ENCODE results near the gene ARFGAP2. TPM values are rescaled to one million over a fixed set of nuclear protein-coding genes. Genes with fewer than 3 reads are reported as not detected.

Gene ARFGAP2
- total and polyA plus RNA-seq, 9 of the 15 experiments (the other 6 are each of a cell fraction or from before 2014, with no cell fraction given) = 29.1 to 140 (median 90.1) TPM

DNA sequence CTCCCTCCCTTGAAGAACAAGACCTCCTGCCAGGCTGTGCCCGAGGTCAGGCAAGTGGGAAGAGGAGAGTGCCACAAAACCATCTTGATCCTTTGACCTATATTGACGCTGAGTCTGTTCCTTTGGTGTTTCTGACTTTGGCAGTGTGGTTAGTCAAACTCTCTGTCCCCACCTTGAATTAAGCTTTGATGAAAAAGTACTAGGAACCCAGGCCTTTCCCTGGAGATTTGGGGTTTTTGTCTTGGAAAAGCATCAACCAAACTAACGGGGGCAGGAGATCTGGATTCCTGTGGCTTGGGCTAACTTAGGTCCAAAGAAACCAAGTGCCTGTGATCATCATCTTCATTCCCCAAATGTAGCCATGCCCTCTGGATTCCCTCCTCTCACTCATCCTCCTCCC lies 40.4 kb downstream of the ARFGAP2 start:
- no TSS peak for BruUV-seq (replicated peaks)
- CTCF ChIA-PET (ENCODE audit: low intra/inter-chr PET ratio) = interaction anchor here (0.5 kb wide), 1 partner anchor 375 kb away, joined by 4 read pairs; no protein-coding TSS in a partner anchor
- in situ Hi-C loops (cut with MboI) = loop anchor here (10.0 kb wide), 1 partner anchor 392 kb away; no protein-coding TSS in a partner anchor
- no peak overlapping the region for H3K27ac ChIP-seq (ENCODE audit: extremely low read depth, low read depth, low read length)
- no peaks in the 10 kb centered on the region for H3K9me1 ChIP-seq (ENCODE audit: control insufficient read depth, insufficient read depth, low read length)
- 3% methylated on average over 3 of the region's 3 CpGs for WGBS (ENCODE audit: insufficient coverage, low coverage, missing lambda C conversion rate)
- H3K4me1 ChIP-seq (replicated peaks in 1 of 2; ENCODE audit: control insufficient read depth in 2 of 2, insufficient read depth in 2 of 2, low read length in 2 of 2) = peaks cover 0 to 6% of the 10 kb centered on the region in 2 experiments; a peak in 2 of 5 replicates
- ATAC-seq = no peak
- intact Hi-C loops (cut with micrococcal nuclease) = no loop called here
- no peak overlapping the region for H3K9ac ChIP-seq (ENCODE audit: insufficient read depth in 1 of 2, low read depth in 2 of 2, low read length in 2 of 2)
- no peaks in the 10 kb centered on the region; the same call in 1 of the 2 replicates for H4K20me1 ChIP-seq (replicated peaks; ENCODE audit: control insufficient read depth, insufficient read depth, low read length)
- H3K4me2 ChIP-seq (ENCODE audit: insufficient read depth, low read length) = no peak overlapping the region
- TF ChIP-seq BRD9 (IDR thresholded peaks at IDR 0.05; ENCODE audit: low read depth, partially characterized antibody) = no peak
- no peak for TF ChIP-seq ZC3H8 (IDR thresholded peaks at IDR 0.05)
- TF ChIP-seq, protein P1, sequence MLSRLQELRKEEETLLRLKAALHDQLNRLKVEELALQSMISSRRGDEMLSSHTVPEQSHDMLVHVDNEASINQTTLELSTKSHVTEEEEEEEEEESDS (CRISPR knock-in tag; IDR thresholded peaks at IDR 0.05) = no peak
- TF ChIP-seq KAT7 (CRISPR knock-in tag; IDR thresholded peaks at IDR 0.05; ENCODE audit: borderline replicate concordance) = no peak
- no peak for TF ChIP-seq ZNF764 (CRISPR knock-in tag; IDR thresholded peaks at IDR 0.05; ENCODE audit: low read depth)
- TF ChIP-seq SAFB (IDR thresholded peaks at IDR 0.05; ENCODE audit: borderline replicate concordance, low read depth, low read length) = no peak
- TF ChIP-seq EGR1 (conservative IDR thresholded peaks at IDR 0.05) = no peak
- no peak for TF ChIP-seq HDAC3 (IDR thresholded peaks at IDR 0.05; ENCODE audit: borderline replicate concordance, partially characterized antibody)
- TF ChIP-seq, protein P2, sequence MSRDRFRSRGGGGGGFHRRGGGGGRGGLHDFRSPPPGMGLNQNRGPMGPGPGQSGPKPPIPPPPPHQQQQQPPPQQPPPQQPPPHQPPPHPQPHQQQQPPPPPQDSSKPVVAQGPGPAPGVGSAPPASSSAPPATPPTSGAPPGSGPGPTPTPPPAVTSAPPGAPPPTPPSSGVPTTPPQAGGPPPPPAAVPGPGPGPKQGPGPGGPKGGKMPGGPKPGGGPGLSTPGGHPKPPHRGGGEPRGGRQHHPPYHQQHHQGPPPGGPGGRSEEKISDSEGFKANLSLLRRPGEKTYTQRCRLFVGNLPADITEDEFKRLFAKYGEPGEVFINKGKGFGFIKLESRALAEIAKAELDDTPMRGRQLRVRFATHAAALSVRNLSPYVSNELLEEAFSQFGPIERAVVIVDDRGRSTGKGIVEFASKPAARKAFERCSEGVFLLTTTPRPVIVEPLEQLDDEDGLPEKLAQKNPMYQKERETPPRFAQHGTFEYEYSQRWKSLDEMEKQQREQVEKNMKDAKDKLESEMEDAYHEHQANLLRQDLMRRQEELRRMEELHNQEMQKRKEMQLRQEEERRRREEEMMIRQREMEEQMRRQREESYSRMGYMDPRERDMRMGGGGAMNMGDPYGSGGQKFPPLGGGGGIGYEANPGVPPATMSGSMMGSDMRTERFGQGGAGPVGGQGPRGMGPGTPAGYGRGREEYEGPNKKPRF (IDR thresholded peaks at IDR 0.05; ENCODE audit: low read depth, low read length) = no peak
- TF ChIP-seq ZNF384 (IDR thresholded peaks at IDR 0.05; ENCODE audit: low read depth, low read length) = no peak
- TF ChIP-seq MBD2 (IDR thresholded peaks at IDR 0.05; ENCODE audit: borderline replicate concordance, low read depth) = no peak
- TF ChIP-seq, protein P3, sequence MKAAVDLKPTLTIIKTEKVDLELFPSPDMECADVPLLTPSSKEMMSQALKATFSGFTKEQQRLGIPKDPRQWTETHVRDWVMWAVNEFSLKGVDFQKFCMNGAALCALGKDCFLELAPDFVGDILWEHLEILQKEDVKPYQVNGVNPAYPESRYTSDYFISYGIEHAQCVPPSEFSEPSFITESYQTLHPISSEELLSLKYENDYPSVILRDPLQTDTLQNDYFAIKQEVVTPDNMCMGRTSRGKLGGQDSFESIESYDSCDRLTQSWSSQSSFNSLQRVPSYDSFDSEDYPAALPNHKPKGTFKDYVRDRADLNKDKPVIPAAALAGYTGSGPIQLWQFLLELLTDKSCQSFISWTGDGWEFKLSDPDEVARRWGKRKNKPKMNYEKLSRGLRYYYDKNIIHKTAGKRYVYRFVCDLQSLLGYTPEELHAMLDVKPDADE (conservative IDR thresholded peaks at IDR 0.05; ENCODE audit: control insufficient read depth, low read depth, low read length) = no peak
- TF ChIP-seq ARID2 (IDR thresholded peaks at IDR 0.05) = no peak
- TF ChIP-seq ELF2 (CRISPR knock-in tag; IDR thresholded peaks at IDR 0.05) = no peak
- no peak for TF ChIP-seq EP400 (IDR thresholded peaks at IDR 0.05)
- TF ChIP-seq ZNF766 (CRISPR knock-in tag; conservative IDR thresholded peaks at IDR 0.05) = no peak
- DNase-seq (ENCODE audit: extremely low read depth in 1 of 4, low spot score in 3 of 4) = no peak
- H3K79me2 ChIP-seq (ENCODE audit: control insufficient read depth, insufficient read depth, low read length) = no peaks in the 10 kb centered on the region
- peak; percentile 61 for FAIRE-seq
- POLR2A ChIA-PET = no interaction called here
- H2AFZ ChIP-seq (ENCODE audit: low read depth, low read length) = no peak overlapping the region
- no peaks in the 10 kb centered on the region for H3K9me3 ChIP-seq (replicated peaks; ENCODE audit: control insufficient read depth, insufficient read depth, low read depth, low read length)
- H3K27me3 ChIP-seq (ENCODE audit: control insufficient read depth in 2 of 2, insufficient read depth in 2 of 2, low read length in 2 of 2) = no peaks in the 10 kb centered on the region; a peak in 1 of 5 replicates
- H3K4me3 ChIP-seq = no peak overlapping the region
- no peaks in the 10 kb centered on the region for H3K36me3 ChIP-seq (ENCODE audit: control insufficient read depth, insufficient read depth, low read length)
